GM10266 (cell line): Measurements from ENCODE around the gene IFFO2.

ENCODE experiments used
- DNase-seq: peaks from one replicate; pipeline ENCODE4 v3.0.0; 2012; ENCODE audit errors: extremely low spot score
- CTCF ChIP-seq: IDR thresholded peaks from 2 replicates; pipeline ENCODE4 v1.5.1; 2012; ENCODE audit warnings: mild to moderate bottlenecking, low read depth; ENCODE audit not compliant: control insufficient read depth, insufficient read depth; ENCODE audit errors: missing control alignments

The IFFO2 gene

GRCh38 chr1:18936471-18936813 is 20.0 kb downstream of the IFFO2 start:
- no peak for TF ChIP-seq CTCF
- DNase-seq = no peak

GRCh38 chr1:18934205-18935000 is 22.1 kb downstream of the IFFO2 start:
- no peak for DNase-seq
- TF ChIP-seq CTCF = no peak

- TF ChIP-seq CTCF = no peak
- no peak for DNase-seq
Measured at GRCh38 chr1:18932879-18933278, 23.6 kb downstream of the IFFO2 start.

GRCh38 chr1:18932387-18932786 is 24.1 kb downstream of the IFFO2 start:
- no peak for TF ChIP-seq CTCF
- no peak for DNase-seq

- TF ChIP-seq CTCF = no peak
- no peak for DNase-seq
Measured at GRCh38 chr1:18931730-18932129, 24.7 kb downstream of the IFFO2 start.

- DNase-seq = no peak
- no peak for TF ChIP-seq CTCF
Measured at GRCh38 chr1:18929686-18930085, 26.8 kb downstream of the IFFO2 start.

- no peak for DNase-seq
- no peak for TF ChIP-seq CTCF
Measured at GRCh38 chr1:18928985-18929384, 27.5 kb downstream of the IFFO2 start.
